SW 1271 (cell line): ENCODE measurements around the gene RPL36.

Source experiments
- DNase-seq, 2 experiments: peaks; one replicate each; lab custom pipeline; 2025; lab: John Stamatoyannopoulos, UW

The RPL36 gene

GRCh38 chr19:5690125-5690954 lies at the start of gene RPL36:
RPL36 (plus strand) TSS chr19:5690295; CDS start chr19:5690508, 213 bp downstream.
- DNase-seq = peak; percentile 83 to 92

GRCh38 chr19:5641171-5641570 lies 48.9 kb upstream of the RPL36 start:
- DNase-seq = no peak

- no peak for DNase-seq
These were observed 47.9 kb upstream of the RPL36 start for GRCh38 chr19:5642204-5642603.

GRCh38 chr19:5643060-5643459 lies 47.0 kb upstream of the RPL36 start:
- DNase-seq = no peak

GRCh38 chr19:5644037-5644436 lies 46.1 kb upstream of the RPL36 start:
- DNase-seq = no peak

- DNase-seq = no peak
These were observed 44.7 kb upstream of the RPL36 start for GRCh38 chr19:5645409-5645808.

GRCh38 chr19:5646703-5647102 lies 43.4 kb upstream of the RPL36 start:
- no peak for DNase-seq

- no peak for DNase-seq
These were observed 41.6 kb upstream of the RPL36 start for GRCh38 chr19:5648464-5648863.

GRCh38 chr19:5651361-5651760 lies 38.7 kb upstream of the RPL36 start:
- DNase-seq = no peak

GRCh38 chr19:5652261-5652660 lies 37.8 kb upstream of the RPL36 start:
- no peak for DNase-seq

GRCh38 chr19:5654931-5655330 lies 35.2 kb upstream of the RPL36 start:
- no peak for DNase-seq

- DNase-seq = no peak
These were observed 34.7 kb upstream of the RPL36 start for GRCh38 chr19:5655412-5655811.

GRCh38 chr19:5661483-5661882 lies 28.6 kb upstream of the RPL36 start:
- no peak for DNase-seq

- DNase-seq = no peak
These were observed 26.2 kb upstream of the RPL36 start for GRCh38 chr19:5663904-5664303.

GRCh38 chr19:5664515-5664914 lies 25.6 kb upstream of the RPL36 start:
- no peak for DNase-seq

GRCh38 chr19:5665781-5666513 lies 24.1 kb upstream of the RPL36 start:
- peak; percentile 9 to 33 for DNase-seq

GRCh38 chr19:5666921-5667610 lies 23.0 kb upstream of the RPL36 start:
- no peak for DNase-seq

GRCh38 chr19:5667751-5668271 lies 22.3 kb upstream of the RPL36 start:
- DNase-seq = no peak

GRCh38 chr19:5669212-5669611 lies 20.9 kb upstream of the RPL36 start:
- no peak for DNase-seq

GRCh38 chr19:5671600-5671999 lies 18.5 kb upstream of the RPL36 start:
- no peak for DNase-seq

GRCh38 chr19:5672708-5673459 lies 17.2 kb upstream of the RPL36 start:
- no peak for DNase-seq

GRCh38 chr19:5673752-5674151 lies 16.3 kb upstream of the RPL36 start:
- no peak for DNase-seq
